Gastrocnemius medialis (tissue), 4 donors: ENCODE results near the gene IFFO2.

Source experiments
- CTCF ChIP-seq, 5 experiments: fragments of 450-650 bp in 3 of 5; fragments of 200-600 bp in 2 of 5; sonication (generic) in 2 of 5; IDR thresholded peaks in 4 of 5; conservative IDR thresholded peaks in 1 of 5; 1 replicate in 4 of 5; 2 replicates in 1 of 5; pipeline ENCODE4 v1.5.1; 2016 to 2019; ENCODE audit warnings: antibody characterized with exemption in 5 of 5, mild to moderate bottlenecking in 3 of 5, moderate library complexity in 3 of 5
- POLR2A ChIP-seq, 2 donors: fragments of 450-650 bp; IDR thresholded peaks; one replicate each; pipeline ENCODE4 v1.6.1; 2017; ENCODE audit warnings: antibody characterized with exemption in 2 of 2, mild to moderate bottlenecking in 2 of 2, moderate library complexity in 2 of 2

- TF ChIP-seq CTCF (IDR thresholded peaks at IDR 0.05 in 4 of 5, conservative IDR thresholded peaks at IDR 0.05 in 1 of 5) (peak in 3 of 5 experiments; percentile 16 to 24 (median 18)), POLR2A (IDR thresholded peaks at IDR 0.05) (no peak)
Observed at GRCh38 chr1:18949686-18950400, 6.6 kb downstream of the IFFO2 start.
